Activated CD8-positive, alpha-beta memory T cell treated with anti-CD3 and anti-CD28 coated beads for 48 hours (primary cell): Measurements from ENCODE around the gene EPHA8.

Source experiments
- DNase-seq, 3 experiments: peaks; one replicate each; pipeline ENCODE4 v3.0.0-alpha.2; 2020; ENCODE audit warnings: low read depth in 2 of 3, low spot score in 2 of 3

The EPHA8 gene

DNA sequence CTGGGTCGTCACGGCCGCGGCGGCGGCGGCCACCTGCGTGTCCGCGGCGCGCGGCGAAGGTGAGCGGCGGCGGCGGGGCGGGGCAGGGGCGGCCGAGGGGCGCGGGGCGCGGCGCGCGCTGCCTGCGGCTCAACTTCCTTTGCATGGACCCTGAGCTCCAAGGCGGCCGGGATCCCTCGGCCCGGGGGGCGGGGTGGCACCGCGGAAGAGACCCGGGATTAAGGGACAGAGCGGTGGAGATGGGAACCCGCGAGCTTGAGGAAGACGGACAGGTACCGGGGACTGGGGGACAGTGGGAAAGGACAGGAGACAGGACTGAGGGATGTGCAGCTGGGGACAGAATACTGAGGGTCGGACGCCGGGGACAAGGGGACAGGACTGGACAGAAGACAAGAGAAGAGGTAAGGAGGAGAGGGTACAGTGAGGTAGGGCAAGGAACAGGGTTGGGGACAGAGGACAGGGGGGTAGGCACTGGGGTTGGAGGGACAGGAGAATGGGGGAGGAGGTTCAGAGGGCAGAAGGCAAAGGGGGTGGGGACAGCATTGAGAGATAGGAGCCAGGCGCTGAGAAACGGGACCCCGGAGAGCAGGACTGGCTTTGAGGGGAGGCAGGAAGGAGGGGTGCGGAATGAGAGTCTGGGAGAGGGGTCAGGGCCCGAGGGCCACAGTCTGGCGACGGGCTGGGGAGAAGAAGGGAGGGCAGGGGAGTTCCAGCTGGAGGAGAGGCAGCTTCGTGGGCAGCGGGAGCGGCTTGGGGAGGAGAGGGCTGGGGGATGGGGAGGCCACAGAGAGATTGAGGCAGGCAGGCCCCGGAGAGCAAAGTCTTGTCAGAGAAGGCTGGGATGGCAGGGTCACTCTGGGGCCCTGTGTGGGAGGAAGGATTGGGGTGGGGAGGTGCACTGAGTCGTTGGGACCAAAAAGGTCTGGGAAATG lies 648 bp downstream of the EPHA8 start:
- DNase-seq = no peak

DNA sequence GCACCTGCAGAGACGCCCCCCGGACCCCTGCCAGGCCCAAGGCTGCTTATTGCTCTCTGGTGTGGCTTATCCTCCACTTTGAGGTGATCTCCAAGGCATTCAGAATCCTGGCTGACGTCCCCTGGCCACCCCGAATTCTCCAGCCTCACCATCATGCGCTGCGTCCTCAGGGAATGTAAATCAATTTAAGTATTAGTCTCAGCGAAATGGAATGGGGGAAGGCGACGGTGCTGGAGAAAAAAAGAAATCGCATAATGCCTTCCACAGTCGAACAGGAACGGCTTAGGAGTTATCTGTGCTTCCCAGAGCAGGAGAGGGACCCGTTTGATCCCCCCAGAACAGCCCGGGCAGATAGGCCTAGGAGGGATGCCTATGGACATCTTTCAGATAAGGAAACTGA lies 2.9 kb downstream of the EPHA8 start:
- DNase-seq = no peak

- no peak for DNase-seq
These were observed 3.9 kb downstream of the EPHA8 start for GRCh38 chr1:22567197-22567596.

DNA sequence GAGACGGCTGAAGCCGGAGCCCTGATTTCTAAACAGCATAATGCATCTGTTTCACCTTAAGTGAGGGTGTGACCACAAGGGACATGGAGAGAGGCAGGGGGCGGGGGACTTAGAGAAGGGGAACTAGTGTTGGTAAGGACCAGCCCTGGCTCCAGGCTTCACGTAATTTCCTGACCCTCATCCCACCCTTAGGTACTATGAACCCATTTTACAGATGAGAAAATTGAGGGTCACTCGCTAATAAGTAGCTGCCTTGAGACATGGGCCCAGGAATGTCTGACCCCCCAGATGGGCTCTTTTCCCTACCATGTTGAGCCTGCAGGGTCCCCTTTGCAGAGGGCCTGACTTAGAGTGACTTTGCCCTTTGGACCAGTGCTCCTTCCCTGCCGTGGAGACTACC lies 4.7 kb downstream of the EPHA8 start:
- DNase-seq = no peak

DNA sequence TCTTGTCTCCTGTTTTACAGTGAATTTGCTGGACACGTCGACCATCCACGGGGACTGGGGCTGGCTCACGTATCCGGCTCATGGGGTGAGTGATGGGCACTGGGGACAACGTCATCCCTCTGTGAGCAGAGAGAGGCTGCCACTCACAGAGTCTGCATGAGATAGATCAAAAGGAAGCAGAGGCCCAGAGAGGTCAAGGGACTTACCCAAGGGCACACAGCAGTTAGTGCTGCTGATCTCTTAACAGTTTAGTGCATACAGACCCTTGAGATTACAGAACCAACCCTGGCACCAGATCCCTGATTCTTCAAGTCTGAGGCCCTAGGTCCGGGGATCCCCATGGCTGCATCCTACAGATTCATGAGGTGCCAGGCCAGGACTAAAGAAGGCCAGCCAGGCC lies 6.0 kb downstream of the EPHA8 start:
- no peak for DNase-seq

DNA sequence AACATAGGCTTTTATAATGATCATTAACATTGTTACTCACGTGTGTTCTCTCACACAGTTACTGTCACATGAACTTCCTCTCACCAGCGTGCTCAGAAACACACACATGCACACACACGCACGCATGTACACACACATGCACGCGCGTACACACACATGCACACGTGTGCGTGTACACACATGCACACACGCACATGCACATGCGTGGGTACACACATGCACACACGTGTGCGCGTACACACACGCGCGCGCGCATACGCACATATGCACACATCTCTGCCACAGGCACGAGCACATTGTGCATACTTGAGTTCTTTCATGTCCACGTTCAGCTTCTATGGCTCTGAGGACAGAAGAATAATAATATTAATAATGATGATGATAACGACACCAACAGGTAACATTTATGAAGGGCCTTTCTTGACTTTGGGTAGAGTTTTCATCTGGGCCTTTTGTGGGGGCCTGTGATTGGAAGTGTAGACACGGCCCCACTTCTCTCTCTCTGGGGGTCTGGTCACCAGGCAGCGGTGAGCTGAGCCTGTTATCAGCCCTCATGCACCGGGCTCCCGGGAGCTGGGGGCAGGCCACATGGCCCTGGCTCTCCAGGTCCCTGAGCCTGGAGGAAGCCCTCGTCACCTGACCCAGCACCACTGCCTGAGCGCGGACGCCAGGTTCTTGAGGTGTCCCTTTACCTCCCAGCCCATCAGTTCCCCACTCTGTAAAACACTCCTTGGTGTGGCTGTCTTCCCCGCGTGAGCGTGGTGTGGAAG lies 7.0 kb downstream of the EPHA8 start:
- no peak for DNase-seq

GRCh38 chr1:22572818-22573217 lies 9.5 kb downstream of the EPHA8 start:
- DNase-seq = no peak

GRCh38 chr1:22573237-22573636 lies 9.9 kb downstream of the EPHA8 start:
- no peak for DNase-seq

DNA sequence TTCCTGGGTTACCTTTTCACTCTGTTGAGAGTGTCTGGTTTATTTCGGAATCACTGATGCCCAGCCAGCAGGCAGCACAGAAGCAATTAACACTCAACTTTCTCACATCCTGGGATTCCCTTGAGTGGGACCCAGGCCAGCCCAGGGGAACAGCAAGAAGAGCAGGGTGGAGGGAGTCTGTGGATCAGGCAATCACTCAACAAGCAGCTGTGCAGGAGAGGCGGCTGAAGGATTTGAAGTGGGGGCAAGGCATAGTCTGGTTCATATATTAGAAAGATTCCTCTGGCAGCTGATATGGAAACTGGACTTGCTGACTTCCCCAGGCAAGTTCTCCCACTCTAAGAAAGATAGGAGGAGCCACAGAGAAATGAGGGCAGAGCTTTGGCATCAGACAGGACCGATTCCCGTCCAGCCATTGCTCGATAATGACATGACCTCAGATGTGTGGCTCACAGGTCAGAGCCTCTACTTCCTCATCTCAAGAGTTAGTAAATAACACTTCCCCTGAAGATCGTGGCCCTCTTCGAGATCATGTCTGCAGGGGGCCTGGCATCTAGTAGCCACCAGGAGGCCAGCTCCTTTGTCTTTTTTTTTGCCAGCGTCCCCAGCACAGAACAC lies 12.4 kb downstream of the EPHA8 start:
- no peak for DNase-seq

GRCh38 chr1:22576150-22576544 lies 12.9 kb downstream of the EPHA8 start:
- no peak for DNase-seq

DNA sequence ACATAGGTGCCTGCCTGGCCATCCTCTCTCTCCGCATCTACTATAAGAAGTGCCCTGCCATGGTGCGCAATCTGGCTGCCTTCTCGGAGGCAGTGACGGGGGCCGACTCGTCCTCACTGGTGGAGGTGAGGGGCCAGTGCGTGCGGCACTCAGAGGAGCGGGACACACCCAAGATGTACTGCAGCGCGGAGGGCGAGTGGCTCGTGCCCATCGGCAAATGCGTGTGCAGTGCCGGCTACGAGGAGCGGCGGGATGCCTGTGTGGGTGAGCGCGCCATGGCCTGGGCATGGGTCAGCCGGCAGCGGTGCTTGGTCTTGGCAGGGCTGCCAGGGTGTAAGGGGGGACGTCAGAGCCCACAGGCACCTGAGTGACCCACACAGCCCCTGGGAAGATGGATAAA lies 13.3 kb downstream of the EPHA8 start:
- DNase-seq = no peak

GRCh38 chr1:22578732-22579361 lies 15.6 kb downstream of the EPHA8 start:
- no peak for DNase-seq

DNA sequence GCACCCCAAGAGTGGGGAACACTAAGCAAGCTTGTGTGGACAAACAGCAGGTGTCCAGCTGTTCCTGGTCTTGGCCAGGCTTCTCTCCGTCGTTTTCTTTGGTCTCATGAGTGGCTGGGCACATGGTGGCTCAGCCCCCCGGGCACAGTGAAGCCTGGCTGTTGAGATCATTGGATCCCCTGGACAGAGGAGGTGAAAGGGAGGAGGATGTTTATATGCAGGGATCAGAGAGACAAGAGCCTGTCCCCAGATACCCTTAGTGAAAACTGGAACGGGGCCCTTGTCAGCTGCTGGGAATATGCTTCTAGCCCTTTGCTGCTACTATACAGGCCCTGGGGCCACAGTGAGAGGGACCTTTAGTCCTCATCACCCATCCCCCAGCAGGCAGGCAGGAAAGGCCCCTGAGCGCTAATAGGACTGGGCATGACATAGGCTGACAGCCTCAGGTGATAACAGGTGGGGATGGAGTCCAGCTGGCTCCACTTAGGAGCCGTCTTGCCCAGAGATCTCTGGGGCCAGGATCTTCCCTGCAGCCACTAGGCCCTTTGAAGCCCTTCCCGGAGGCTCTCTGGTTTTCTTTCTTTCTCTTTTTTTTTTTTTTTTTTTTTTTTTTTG lies 16.4 kb downstream of the EPHA8 start:
- DNase-seq = no peak

GRCh38 chr1:22582661-22583635 lies 19.7 kb downstream of the EPHA8 start:
- DNase-seq = no peak

DNA sequence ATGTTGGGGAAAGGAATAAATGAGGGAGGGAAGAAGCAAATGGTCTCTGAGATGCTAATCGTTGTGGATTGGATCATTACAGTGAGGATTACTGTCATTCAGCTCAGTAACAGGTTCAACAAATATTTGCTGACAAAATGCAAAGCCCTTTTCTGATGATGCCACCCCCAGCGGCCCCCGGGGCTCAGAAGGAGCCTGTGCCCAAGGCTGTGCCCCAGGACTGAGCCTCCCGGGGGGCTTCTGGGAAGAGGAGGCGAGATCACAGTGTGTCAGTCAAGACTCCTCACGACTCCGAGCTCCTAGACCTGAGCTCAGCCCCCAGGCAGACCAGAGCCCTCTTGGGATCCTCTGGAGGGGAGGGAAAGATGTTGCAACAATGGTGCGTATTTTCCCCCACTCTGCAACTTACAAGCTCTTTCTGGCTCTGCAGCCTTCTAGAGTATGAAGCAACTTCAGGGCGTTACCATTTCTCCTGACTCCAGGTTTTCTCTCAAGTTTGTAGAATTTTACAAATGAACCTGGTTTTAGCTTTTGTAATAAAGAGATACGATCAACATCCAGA lies 20.8 kb downstream of the EPHA8 start:
- DNase-seq = no peak

DNA sequence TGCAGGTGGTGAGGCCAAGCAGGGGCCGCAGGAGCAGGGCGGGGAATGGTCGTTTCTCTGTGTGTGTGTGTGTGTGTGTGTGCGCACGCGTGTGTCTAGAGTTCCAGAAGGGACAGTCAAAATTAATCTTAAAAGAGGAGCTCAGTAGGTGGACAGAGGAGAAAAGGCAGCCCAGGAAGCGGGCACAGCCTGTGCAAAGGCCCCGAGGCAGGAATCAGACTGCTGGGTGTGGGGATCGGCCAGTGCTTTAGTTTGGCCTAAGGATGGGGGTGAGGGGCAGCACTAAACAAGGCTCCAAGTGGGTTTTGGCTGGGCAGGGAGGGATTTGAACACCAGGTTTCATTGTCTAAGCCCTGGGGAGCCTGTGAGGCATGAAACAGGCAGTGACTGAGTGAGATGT lies 21.7 kb downstream of the EPHA8 start:
- no peak for DNase-seq

DNA sequence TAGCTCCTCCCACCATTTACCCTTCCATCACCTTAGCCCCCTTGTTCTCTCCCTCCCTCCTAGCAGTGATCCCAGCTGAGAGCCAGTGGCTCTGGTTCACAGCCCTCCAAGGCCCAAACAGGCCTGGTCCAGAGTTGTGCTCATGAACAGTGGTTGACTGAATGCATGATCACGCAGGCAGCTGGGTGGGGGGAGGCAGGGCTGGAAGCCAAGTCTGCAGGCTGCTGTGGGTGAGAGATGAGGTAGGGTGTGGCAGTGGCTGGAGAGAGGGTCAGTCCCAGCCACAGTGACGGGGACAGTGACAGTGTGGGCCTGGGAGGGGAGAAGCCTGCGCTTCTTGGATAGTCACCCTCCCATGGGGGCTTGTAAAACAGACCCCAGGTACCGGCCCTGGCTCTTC lies 22.2 kb downstream of the EPHA8 start:
- no peak for DNase-seq

DNA sequence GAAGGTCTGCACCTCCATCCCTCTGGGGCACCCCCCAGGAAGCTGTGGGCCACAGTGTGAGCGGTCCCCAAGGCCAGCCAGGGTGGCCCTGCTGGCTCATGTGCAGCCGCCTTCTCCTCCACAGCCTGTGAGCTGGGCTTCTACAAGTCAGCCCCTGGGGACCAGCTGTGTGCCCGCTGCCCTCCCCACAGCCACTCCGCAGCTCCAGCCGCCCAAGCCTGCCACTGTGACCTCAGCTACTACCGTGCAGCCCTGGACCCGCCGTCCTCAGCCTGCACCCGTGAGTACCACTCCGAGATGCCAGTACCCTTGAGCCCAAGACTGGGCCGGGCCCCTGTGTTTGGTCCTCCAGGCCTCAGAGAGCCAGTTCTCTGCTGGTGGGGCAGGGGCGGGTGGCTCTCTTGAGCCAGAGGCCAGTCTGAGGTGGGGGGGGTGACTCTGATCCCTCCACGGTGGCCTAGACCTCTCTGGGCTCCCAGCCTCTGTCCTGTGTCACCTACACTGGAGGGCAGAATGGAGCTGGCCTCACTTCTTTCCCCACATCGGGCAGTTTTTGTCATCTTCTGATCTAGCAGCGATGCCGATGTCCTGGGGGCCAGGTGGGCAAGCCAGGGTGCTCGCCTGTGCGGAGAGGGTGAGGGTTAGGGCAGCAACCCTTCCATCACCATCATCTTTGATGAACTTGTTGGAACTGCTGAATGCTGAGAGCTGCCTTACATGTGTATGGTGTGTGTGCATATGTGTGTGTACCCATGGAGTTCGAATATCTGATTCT lies 23.3 kb downstream of the EPHA8 start:
- DNase-seq = no peak

DNA sequence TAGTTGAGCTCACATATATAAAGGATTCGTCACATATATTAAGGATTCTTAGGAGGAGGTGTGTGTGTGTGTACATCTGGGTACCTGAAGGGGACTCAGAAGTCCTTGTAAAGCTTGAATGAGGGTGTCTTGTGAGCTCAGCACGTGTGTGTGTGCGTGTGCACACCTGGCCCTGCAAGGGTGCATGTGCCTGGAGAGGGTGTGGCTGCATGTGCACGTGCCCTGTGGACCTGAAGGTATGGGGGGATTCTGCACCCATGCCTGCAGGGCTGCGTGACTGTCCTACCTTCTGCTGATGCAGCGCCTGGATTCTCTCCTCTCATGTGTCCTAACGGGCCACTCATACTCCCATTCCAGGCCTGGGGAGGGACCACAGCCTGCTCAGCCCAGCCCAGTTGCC lies 24.0 kb downstream of the EPHA8 start:
- no peak for DNase-seq
